Brain microvascular endothelial cell (primary cell): ENCODE measurements around the gene ZNF547.

ENCODE experiments used
- DNase-seq: peaks from one replicate; pipeline ENCODE4 v3.0.0-alpha.2; 2020
- H3K27ac ChIP-seq: fragments of 250-450 bp; sonication (Bioruptor Pico); 2 replicates; pipeline ENCODE4 v1.5.1; 2020; ENCODE audit warnings: mild to moderate bottlenecking, moderate library complexity
- H3K27me3 ChIP-seq: fragments of 250-450 bp; sonication (Bioruptor Pico); replicated peaks from 2 replicates; pipeline ENCODE4 v1.5.1; 2020; ENCODE audit warnings: mild to moderate bottlenecking
- H3K36me3 ChIP-seq: fragments of 250-450 bp; sonication (Bioruptor Pico); replicated peaks from 2 replicates; pipeline ENCODE4 v1.5.1; 2020; ENCODE audit warnings: mild to moderate bottlenecking
- H3K4me3 ChIP-seq: 2 replicates; pipeline ENCODE4 v1.5.1; 2011; ENCODE audit warnings: low read depth, mild to moderate bottlenecking, control low read depth, low read length, moderate library complexity
- CTCF ChIP-seq: IDR thresholded peaks from 2 replicates; pipeline ENCODE4 v1.5.1; 2011; ENCODE audit warnings: low read depth, mild to moderate bottlenecking, moderate library complexity, low read length, control low read depth, inconsistent platforms; ENCODE audit errors: missing control alignments
- in situ Hi-C: cut with HindIII; loops from 2 replicates; pipeline ENCODE4 v1.10.0; 2017; ENCODE audit warnings: low sequenced_read_pairs, low pct_ligation_motif_present

The ZNF547 gene

GRCh38 chr19:57321116-57321515 is 42.2 kb upstream of the ZNF547 start:
- no peak for TF ChIP-seq CTCF
- in situ Hi-C loops, result no loop called here
- no peak overlapping the region for H3K27ac ChIP-seq

GRCh38 chr19:57321751-57322150 is 41.6 kb upstream of the ZNF547 start:
- Histone ChIP-seq H3K27ac (no peak overlapping the region), H3K27me3 (peaks cover 3% of the 10 kb centered on the region), H3K36me3 (peaks cover 24% of the 10 kb centered on the region), H3K4me3 (peak overlapping the region; percentile 82)
- DNase-seq, result no peak
- in situ Hi-C loops, result no loop called here
- no peak for TF ChIP-seq CTCF

More at GRCh38 chr19:57321116-57321515, 42.2 kb upstream of the ZNF547 start:
- no peak for DNase-seq
- Histone ChIP-seq H3K4me3 (peak overlapping the region; percentile 82), H3K27me3 (peaks cover 4% of the 10 kb centered on the region), H3K36me3 (peaks cover 19% of the 10 kb centered on the region)

GRCh38 chr19:57324992-57325391 is 38.4 kb upstream of the ZNF547 start:
- no peak overlapping the region for H3K27ac ChIP-seq
- no peak overlapping the region for H3K4me3 ChIP-seq
- H3K27me3 ChIP-seq, result no peaks in the 10 kb centered on the region
- TF ChIP-seq CTCF, result no peak
- no peak for DNase-seq
- peaks cover 51% of the 10 kb centered on the region for H3K36me3 ChIP-seq
- in situ Hi-C loops, result no loop called here

- H3K27me3 ChIP-seq, result no peaks in the 10 kb centered on the region
- H3K27ac ChIP-seq, result no peak overlapping the region
- no peak overlapping the region for H3K4me3 ChIP-seq
- DNase-seq, result no peak
- in situ Hi-C loops, result no loop called here
- no peak for TF ChIP-seq CTCF
- H3K36me3 ChIP-seq, result peaks cover 51% of the 10 kb centered on the region
Measured at GRCh38 chr19:57327993-57328392, 35.4 kb upstream of the ZNF547 start.

GRCh38 chr19:57334191-57334590 is 29.2 kb upstream of the ZNF547 start:
- H3K27me3 ChIP-seq, result no peaks in the 10 kb centered on the region
- DNase-seq, result no peak
- H3K27ac ChIP-seq, result no peak overlapping the region
- no peak for TF ChIP-seq CTCF
- in situ Hi-C loops, result no loop called here
- peaks cover 5% of the 10 kb centered on the region for H3K36me3 ChIP-seq
- no peak overlapping the region for H3K4me3 ChIP-seq

- in situ Hi-C loops, result no loop called here
- H3K4me3 ChIP-seq, result no peak overlapping the region
- H3K27me3 ChIP-seq, result no peaks in the 10 kb centered on the region
- DNase-seq, result peak; percentile 52
- TF ChIP-seq CTCF, result no peak
- no peak overlapping the region for H3K27ac ChIP-seq
- H3K36me3 ChIP-seq, result no peaks in the 10 kb centered on the region
Measured at GRCh38 chr19:57338877-57339276, 24.5 kb upstream of the ZNF547 start.
